H1 (cell line): ENCODE results near the gene MTR. TPM values are rescaled to one million over a fixed set of nuclear protein-coding genes. Genes with fewer than 3 reads are reported as not detected.

Experiments used
- SUZ12 ChIP-seq: fragments of 200-600 bp; sonication (generic); IDR thresholded peaks from 2 replicates; pipeline ENCODE4 v1.6.1; 2012; ENCODE audit warnings: mild to moderate bottlenecking, inconsistent platforms, low read length, moderate library complexity, mixed read lengths
- polyA plus RNA-seq, 7 experiments: library from polyadenylated mRNA; depleted of rRNA in 3 of 7; stranded (reverse) in 5 of 7; unstranded in 2 of 7; fragments of >200 nt in 5 of 7; fragments of 200-250 nt in 2 of 7; gene quantifications; 1 replicate in 5 of 7; 2 replicates in 1 of 7; 4 replicates in 1 of 7; pipeline versions ENCODE4 v1.2.1 to v1.2.3, GENCODE V29; 2011 to 2013; ENCODE audit warnings: missing spikeins in 2 of 7, mixed read lengths in 2 of 7
- total RNA-seq: library from RNA; stranded (reverse); fragmentation: NEBNext Ultra II Directional; extraction: Animal tissue kit (Norgen Biotek cat#: 25700); gene quantifications from 2 replicates; pipeline ENCODE4 v1.2.1, GENCODE V29; 2021
- TF ChIP-seq, protein P1 (sequence below): IDR thresholded peaks from 2 replicates; pipeline ENCODE4 v1.6.1; 2011; ENCODE audit warnings: low read length, improper control_type of control experiment

Gene MTR
- total and polyA plus RNA-seq, 2 of the 8 experiments (the other 6 are each of a cell fraction or from before 2014, with no cell fraction given) = 4.8 to 27.4 TPM

DNA sequence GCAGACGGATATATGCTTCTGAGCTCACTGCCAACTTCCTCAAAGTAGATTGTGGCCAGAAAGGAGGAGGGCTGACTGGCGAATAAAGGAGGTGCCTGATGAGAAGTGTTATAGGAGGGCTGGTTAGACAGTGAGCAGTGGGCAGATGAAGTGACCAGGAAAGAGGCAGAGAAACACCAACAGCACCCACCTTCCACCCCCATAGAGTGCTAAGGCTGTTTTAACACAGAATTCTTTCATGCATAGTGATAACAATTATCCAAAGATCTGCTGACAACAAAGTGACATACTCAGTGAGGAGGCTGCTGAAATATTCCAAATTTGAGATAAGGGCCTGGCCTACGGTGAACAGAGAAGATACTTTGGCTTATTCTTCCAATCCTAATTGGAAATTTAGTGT lies 21.2 kb upstream of the MTR start (continued):
- TF ChIP-seq SUZ12 = no peak
- TF ChIP-seq, protein P1, sequence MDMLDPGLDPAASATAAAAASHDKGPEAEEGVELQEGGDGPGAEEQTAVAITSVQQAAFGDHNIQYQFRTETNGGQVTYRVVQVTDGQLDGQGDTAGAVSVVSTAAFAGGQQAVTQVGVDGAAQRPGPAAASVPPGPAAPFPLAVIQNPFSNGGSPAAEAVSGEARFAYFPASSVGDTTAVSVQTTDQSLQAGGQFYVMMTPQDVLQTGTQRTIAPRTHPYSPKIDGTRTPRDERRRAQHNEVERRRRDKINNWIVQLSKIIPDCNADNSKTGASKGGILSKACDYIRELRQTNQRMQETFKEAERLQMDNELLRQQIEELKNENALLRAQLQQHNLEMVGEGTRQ = no peak
